ENCODE data around the gene KCND1. TPM values are rescaled to one million over a fixed set of nuclear protein-coding genes. Genes with fewer than 3 reads are reported as not detected.

The KCND1 gene
- total and polyA plus RNA-seq, 9 donors, result 0.66 to 1.7 (median 0.99) TPM

GRCh38 chrX:48939524-48940228 is 32.0 kb downstream of the KCND1 start:
- DNase-seq, result no peak
- H3K4me3 ChIP-seq (ENCODE audit: low read length), result no peak overlapping the region
- H3K27me3 ChIP-seq (ENCODE audit: control insufficient read depth, insufficient read depth, low read length), result no peaks in the 10 kb centered on the region
- H3K4me1 ChIP-seq (ENCODE audit: control insufficient read depth, insufficient read depth, low read length), result peaks cover 3% of the 10 kb centered on the region
- peaks cover 30% of the 10 kb centered on the region for H3K36me3 ChIP-seq (ENCODE audit: control insufficient read depth, insufficient read depth, low read length)
- 100% methylated on average over 1 of the region's 3 CpGs for WGBS (ENCODE audit: insufficient coverage)
- no peak overlapping the region for H3K27ac ChIP-seq (ENCODE audit: low read length)
- no peaks in the 10 kb centered on the region for H3K9me3 ChIP-seq (replicated peaks; ENCODE audit: control insufficient read depth, low read depth, low read length)

- H3K27me3 ChIP-seq (ENCODE audit: control insufficient read depth, insufficient read depth, low read length), result no peaks in the 10 kb centered on the region
- WGBS (ENCODE audit: insufficient coverage), result no CpG with 5 or more reads among the region's 1 CpG
- H3K4me3 ChIP-seq (ENCODE audit: low read length), result no peak overlapping the region
- peak overlapping the region; percentile 25 for H3K27ac ChIP-seq (ENCODE audit: low read length)
- H3K9me3 ChIP-seq (replicated peaks; ENCODE audit: control insufficient read depth, low read depth, low read length), result no peaks in the 10 kb centered on the region
- no peak for DNase-seq
- H3K36me3 ChIP-seq (ENCODE audit: control insufficient read depth, insufficient read depth, low read length), result peaks cover 34% of the 10 kb centered on the region
- H3K4me1 ChIP-seq (ENCODE audit: control insufficient read depth, insufficient read depth, low read length), result peaks cover 3% of the 10 kb centered on the region
Measured at GRCh38 chrX:48938721-48939425, 32.8 kb downstream of the KCND1 start.

GRCh38 chrX:48937054-48937907 is 34.4 kb downstream of the KCND1 start:
- DNase-seq, result peak; percentile 45
- 40% methylated on average over 8 of the region's 9 CpGs for WGBS (ENCODE audit: insufficient coverage)
- Histone ChIP-seq H3K27ac (ENCODE audit: low read length) (peak overlapping the region; percentile 62), H3K4me1 (ENCODE audit: control insufficient read depth, insufficient read depth, low read length) (peaks cover 3% of the 10 kb centered on the region), H3K36me3 (ENCODE audit: control insufficient read depth, insufficient read depth, low read length) (peaks cover 29% of the 10 kb centered on the region), H3K27me3 (ENCODE audit: control insufficient read depth, insufficient read depth, low read length) (no peaks in the 10 kb centered on the region), H3K4me3 (ENCODE audit: low read length) (no peak overlapping the region), H3K9me3 (replicated peaks; ENCODE audit: control insufficient read depth, low read depth, low read length) (no peaks in the 10 kb centered on the region)

- H3K36me3 ChIP-seq (ENCODE audit: control insufficient read depth, insufficient read depth, low read length), result peaks cover 29% of the 10 kb centered on the region
- no peak overlapping the region for H3K4me3 ChIP-seq (ENCODE audit: low read length)
- 89% methylated on average over 6 of the region's 8 CpGs for WGBS (ENCODE audit: insufficient coverage)
- no peaks in the 10 kb centered on the region for H3K9me3 ChIP-seq (replicated peaks; ENCODE audit: control insufficient read depth, low read depth, low read length)
- no peak for DNase-seq
- no peak overlapping the region for H3K27ac ChIP-seq (ENCODE audit: low read length)
- peaks cover 3% of the 10 kb centered on the region for H3K4me1 ChIP-seq (ENCODE audit: control insufficient read depth, insufficient read depth, low read length)
- H3K27me3 ChIP-seq (ENCODE audit: control insufficient read depth, insufficient read depth, low read length), result no peaks in the 10 kb centered on the region
Measured at GRCh38 chrX:48936429-48937053, 35.1 kb downstream of the KCND1 start.

GRCh38 chrX:48935301-48935670 is 36.4 kb downstream of the KCND1 start:
- Histone ChIP-seq H3K27ac (ENCODE audit: low read length) (no peak overlapping the region), H3K36me3 (ENCODE audit: control insufficient read depth, insufficient read depth, low read length) (peaks cover 23% of the 10 kb centered on the region), H3K9me3 (replicated peaks; ENCODE audit: control insufficient read depth, low read depth, low read length) (no peaks in the 10 kb centered on the region), H3K4me1 (ENCODE audit: control insufficient read depth, insufficient read depth, low read length) (peaks cover 3% of the 10 kb centered on the region), H3K4me3 (ENCODE audit: low read length) (no peak overlapping the region), H3K27me3 (ENCODE audit: control insufficient read depth, insufficient read depth, low read length) (no peaks in the 10 kb centered on the region)
- DNase-seq, result no peak
- WGBS (ENCODE audit: insufficient coverage), result no CpG with 5 or more reads among the region's 1 CpG

GRCh38 chrX:48934581-48935300 is 36.9 kb downstream of the KCND1 start:
- Histone ChIP-seq H3K27ac (ENCODE audit: low read length) (no peak overlapping the region), H3K36me3 (ENCODE audit: control insufficient read depth, insufficient read depth, low read length) (peaks cover 18% of the 10 kb centered on the region), H3K4me3 (ENCODE audit: low read length) (no peak overlapping the region), H3K27me3 (ENCODE audit: control insufficient read depth, insufficient read depth, low read length) (no peaks in the 10 kb centered on the region), H3K9me3 (replicated peaks; ENCODE audit: control insufficient read depth, low read depth, low read length) (no peaks in the 10 kb centered on the region), H3K4me1 (ENCODE audit: control insufficient read depth, insufficient read depth, low read length) (peaks cover 3% of the 10 kb centered on the region)
- WGBS (ENCODE audit: insufficient coverage), result no CpG with 5 or more reads among the region's 7 CpGs
- no peak for DNase-seq

GRCh38 chrX:48933757-48934156 is 37.9 kb downstream of the KCND1 start:
- no peak for DNase-seq
- H3K27me3 ChIP-seq (ENCODE audit: control insufficient read depth, insufficient read depth, low read length), result no peaks in the 10 kb centered on the region
- no peak overlapping the region for H3K27ac ChIP-seq (ENCODE audit: low read length)
- no peak overlapping the region for H3K4me3 ChIP-seq (ENCODE audit: low read length)
- H3K36me3 ChIP-seq (ENCODE audit: control insufficient read depth, insufficient read depth, low read length), result peaks cover 18% of the 10 kb centered on the region
- peaks cover 1% of the 10 kb centered on the region for H3K4me1 ChIP-seq (ENCODE audit: control insufficient read depth, insufficient read depth, low read length)
- no CpG with 5 or more reads among the region's 2 CpGs for WGBS (ENCODE audit: insufficient coverage)
- no peaks in the 10 kb centered on the region for H3K9me3 ChIP-seq (replicated peaks; ENCODE audit: control insufficient read depth, low read depth, low read length)

- no peaks in the 10 kb centered on the region for H3K9me3 ChIP-seq (replicated peaks; ENCODE audit: control insufficient read depth, low read depth, low read length)
- WGBS (ENCODE audit: insufficient coverage), result no CpG with 5 or more reads among the region's 2 CpGs
- H3K27ac ChIP-seq (ENCODE audit: low read length), result no peak overlapping the region
- no peaks in the 10 kb centered on the region for H3K4me1 ChIP-seq (ENCODE audit: control insufficient read depth, insufficient read depth, low read length)
- H3K27me3 ChIP-seq (ENCODE audit: control insufficient read depth, insufficient read depth, low read length), result no peaks in the 10 kb centered on the region
- no peak for DNase-seq
- H3K4me3 ChIP-seq (ENCODE audit: low read length), result no peak overlapping the region
- H3K36me3 ChIP-seq (ENCODE audit: control insufficient read depth, insufficient read depth, low read length), result peaks cover 33% of the 10 kb centered on the region
Measured at GRCh38 chrX:48927736-48928382, 43.8 kb downstream of the KCND1 start.

GRCh38 chrX:48927123-48927522 is 44.5 kb downstream of the KCND1 start:
- WGBS (ENCODE audit: insufficient coverage), result 50% methylated on average over 2 of the region's 5 CpGs
- H3K36me3 ChIP-seq (ENCODE audit: control insufficient read depth, insufficient read depth, low read length), result peaks cover 40% of the 10 kb centered on the region
- H3K27me3 ChIP-seq (ENCODE audit: control insufficient read depth, insufficient read depth, low read length), result no peaks in the 10 kb centered on the region
- no peaks in the 10 kb centered on the region for H3K9me3 ChIP-seq (replicated peaks; ENCODE audit: control insufficient read depth, low read depth, low read length)
- DNase-seq, result no peak
- H3K4me3 ChIP-seq (ENCODE audit: low read length), result no peak overlapping the region
- H3K27ac ChIP-seq (ENCODE audit: low read length), result no peak overlapping the region
- H3K4me1 ChIP-seq (ENCODE audit: control insufficient read depth, insufficient read depth, low read length), result no peaks in the 10 kb centered on the region

All from muscle of leg (tissue), 11 donors.